HepG2 (cell line): ENCODE measurements around the gene NINL. TPM values are rescaled to one million over a fixed set of nuclear protein-coding genes. Genes with fewer than 3 reads are reported as not detected.

Source experiments
- BRD4 ChIP-seq: sonication (generic); formaldehyde crosslinking; IDR thresholded peaks from 2 replicates; pipeline ENCODE4 v1.4.0; 2020; ENCODE audit warnings: missing genetic modification reagents
- HIVEP1 ChIP-seq: sonication (generic); formaldehyde crosslinking; IDR thresholded peaks from 2 replicates; pipeline ENCODE4 v1.4.0; 2020; ENCODE audit warnings: mild to moderate bottlenecking, missing genetic modification reagents
- LCORL ChIP-seq, 2 experiments: fragments of 450-650 bp in 1 of 2; sonication (generic) in 1 of 2; formaldehyde crosslinking in 1 of 2; IDR thresholded peaks; 2 replicates each; pipeline versions ENCODE4 v1.5.0 to v1.6.1; 2017 to 2020; ENCODE audit warnings: antibody characterized with exemption in 1 of 2, missing genetic modification reagents in 1 of 2
- SATB2 ChIP-seq: sonication (generic); formaldehyde crosslinking; IDR thresholded peaks from 2 replicates; pipeline ENCODE4 v1.5.0; 2020; ENCODE audit warnings: missing genetic modification reagents
- SMARCC2 ChIP-seq: fragments of 450-650 bp; IDR thresholded peaks from 2 replicates; pipeline ENCODE4 v1.6.1; 2017; ENCODE audit warnings: antibody characterized with exemption, mild to moderate bottlenecking
- SRF ChIP-seq: IDR thresholded peaks from 2 replicates; pipeline ENCODE4 v1.6.1; 2011; ENCODE audit warnings: mild to moderate bottlenecking, low read depth, low read length, moderate library complexity
- TEAD2 ChIP-seq: sonication (generic); formaldehyde crosslinking; IDR thresholded peaks from 2 replicates; pipeline ENCODE4 v1.9.0; 2021; ENCODE audit warnings: missing genetic modification reagents
- ZNF253 ChIP-seq: sonication (generic); formaldehyde crosslinking; IDR thresholded peaks from 2 replicates; pipeline ENCODE4 v1.8.0; 2022; ENCODE audit warnings: mild to moderate bottlenecking, missing genetic modification reagents, borderline replicate concordance
- ZNF766 ChIP-seq: sonication (generic); formaldehyde crosslinking; IDR thresholded peaks from 2 replicates; pipeline ENCODE4 v1.5.0; 2020; ENCODE audit warnings: missing genetic modification reagents, borderline replicate concordance
- polyA plus RNA-seq, 8 experiments: library from polyadenylated mRNA; depleted of rRNA in 3 of 8; stranded (reverse) in 7 of 8; unstranded in 1 of 8; fragments of >200 nt; fragmentation: Illumina TruSeq in 4 of 8; extraction: Trizol in 4 of 8; gene quantifications; 2 replicates each; pipeline versions ENCODE4 v1.2.1 to v1.2.3, GENCODE V29; 2011 to 2016; ENCODE audit warnings: low read depth in 4 of 8, missing spikeins in 1 of 8, mixed read lengths in 1 of 8; ENCODE audit not compliant: insufficient read depth in 1 of 8
- total RNA-seq, 5 experiments: library from RNA; depleted of rRNA; stranded (reverse); fragments of >200 nt; fragmentation: Illumina TruSeq; extraction: Trizol; gene quantifications; 2 replicates each; pipeline ENCODE4 v1.2.3, GENCODE V29; 2016; ENCODE audit warnings: low read depth in 1 of 5
- TF ChIP-seq, protein P1 (sequence below), 2 experiments: fragments of 450-650 bp in 1 of 2; sonication (generic) in 1 of 2; formaldehyde crosslinking in 1 of 2; IDR thresholded peaks; 2 replicates each; pipeline versions ENCODE4 v1.6.1 to v1.8.0; 2016 to 2022; ENCODE audit warnings: antibody characterized with exemption in 1 of 2, mild to moderate bottlenecking in 1 of 2, missing genetic modification reagents in 1 of 2
- TF ChIP-seq, protein P2 (sequence below): sonication (generic); formaldehyde crosslinking; IDR thresholded peaks from 2 replicates; pipeline ENCODE4 v1.4.0; 2020; ENCODE audit warnings: mild to moderate bottlenecking, missing genetic modification reagents, borderline replicate concordance
- TF ChIP-seq, protein P3 (sequence below): sonication (generic); formaldehyde crosslinking; IDR thresholded peaks from 2 replicates; pipeline ENCODE4 v1.4.0; 2020; ENCODE audit warnings: mild to moderate bottlenecking, missing genetic modification reagents
- TF ChIP-seq, protein P4 (sequence below): sonication (generic); formaldehyde crosslinking; IDR thresholded peaks from 2 replicates; pipeline ENCODE4 v1.4.0; 2020; ENCODE audit warnings: missing genetic modification reagents, mild to moderate bottlenecking, borderline replicate concordance

NINL gene
- total and polyA plus RNA-seq, 2 of the 13 experiments (the other 11 are each of a cell fraction or from before 2014, with no cell fraction given) = 32.3 to 34.3 TPM

DNA sequence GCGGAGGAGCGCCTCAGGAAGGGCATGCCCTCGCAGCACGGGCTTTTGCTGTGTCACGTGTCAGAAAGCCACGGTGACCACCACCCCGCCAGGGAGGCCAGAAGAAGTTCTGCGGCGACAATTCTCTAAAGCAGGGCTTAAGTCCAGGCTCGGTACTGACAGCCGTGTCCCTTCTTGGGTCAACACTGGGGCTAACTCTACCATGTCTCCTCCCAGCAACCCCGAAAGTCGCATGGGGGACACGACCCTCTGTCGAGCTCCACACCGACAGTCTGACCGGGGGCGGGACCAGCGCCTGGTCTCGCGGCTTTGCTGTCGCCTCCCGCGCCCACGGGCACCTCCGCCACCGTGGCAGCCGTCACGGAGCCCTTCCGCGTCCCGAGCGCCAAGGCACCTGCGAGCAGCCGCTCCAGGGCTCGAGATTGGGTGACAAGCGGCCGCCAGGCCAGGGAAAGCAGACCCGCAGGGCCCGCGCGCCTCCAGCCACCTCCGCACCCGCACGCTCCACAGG, 37.9 kb upstream of the NINL start (continued):
- TF ChIP-seq, protein P1, sequence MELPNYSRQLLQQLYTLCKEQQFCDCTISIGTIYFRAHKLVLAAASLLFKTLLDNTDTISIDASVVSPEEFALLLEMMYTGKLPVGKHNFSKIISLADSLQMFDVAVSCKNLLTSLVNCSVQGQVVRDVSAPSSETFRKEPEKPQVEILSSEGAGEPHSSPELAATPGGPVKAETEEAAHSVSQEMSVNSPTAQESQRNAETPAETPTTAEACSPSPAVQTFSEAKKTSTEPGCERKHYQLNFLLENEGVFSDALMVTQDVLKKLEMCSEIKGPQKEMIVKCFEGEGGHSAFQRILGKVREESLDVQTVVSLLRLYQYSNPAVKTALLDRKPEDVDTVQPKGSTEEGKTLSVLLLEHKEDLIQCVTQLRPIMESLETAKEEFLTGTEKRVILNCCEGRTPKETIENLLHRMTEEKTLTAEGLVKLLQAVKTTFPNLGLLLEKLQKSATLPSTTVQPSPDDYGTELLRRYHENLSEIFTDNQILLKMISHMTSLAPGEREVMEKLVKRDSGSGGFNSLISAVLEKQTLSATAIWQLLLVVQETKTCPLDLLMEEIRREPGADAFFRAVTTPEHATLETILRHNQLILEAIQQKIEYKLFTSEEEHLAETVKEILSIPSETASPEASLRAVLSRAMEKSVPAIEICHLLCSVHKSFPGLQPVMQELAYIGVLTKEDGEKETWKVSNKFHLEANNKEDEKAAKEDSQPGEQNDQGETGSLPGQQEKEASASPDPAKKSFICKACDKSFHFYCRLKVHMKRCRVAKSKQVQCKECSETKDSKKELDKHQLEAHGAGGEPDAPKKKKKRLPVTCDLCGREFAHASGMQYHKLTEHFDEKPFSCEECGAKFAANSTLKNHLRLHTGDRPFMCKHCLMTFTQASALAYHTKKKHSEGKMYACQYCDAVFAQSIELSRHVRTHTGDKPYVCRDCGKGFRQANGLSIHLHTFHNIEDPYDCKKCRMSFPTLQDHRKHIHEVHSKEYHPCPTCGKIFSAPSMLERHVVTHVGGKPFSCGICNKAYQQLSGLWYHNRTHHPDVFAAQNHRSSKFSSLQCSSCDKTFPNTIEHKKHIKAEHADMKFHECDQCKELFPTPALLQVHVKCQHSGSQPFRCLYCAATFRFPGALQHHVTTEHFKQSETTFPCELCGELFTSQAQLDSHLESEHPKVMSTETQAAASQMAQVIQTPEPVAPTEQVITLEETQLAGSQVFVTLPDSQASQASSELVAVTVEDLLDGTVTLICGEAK (IDR thresholded peaks at IDR 0.05) = no peak
- TF ChIP-seq, protein P1 (CRISPR knock-in tag; IDR thresholded peaks at IDR 0.05) = peak; percentile 76
- TF ChIP-seq SRF (no peak), LCORL (IDR thresholded peaks at IDR 0.05) (no peak), LCORL (CRISPR knock-in tag; IDR thresholded peaks at IDR 0.05) (no peak), HIVEP1 (0 out of 2 replicates have a peak, but pooled peaks have one; percentile 59), BRD4 (CRISPR knock-in tag) (no peak; the same call in 1 of the 2 replicates), TEAD2 (no peak), ZNF253 (CRISPR knock-in tag) (0 out of 2 replicates have a peak, but pooled peaks have one; percentile 91), SMARCC2 (no peak), SATB2 (CRISPR knock-in tag) (no peak; the same call in 1 of the 2 replicates), ZNF766 (CRISPR knock-in tag) (no peak; the same call in 1 of the 2 replicates)
- TF ChIP-seq, protein P2, sequence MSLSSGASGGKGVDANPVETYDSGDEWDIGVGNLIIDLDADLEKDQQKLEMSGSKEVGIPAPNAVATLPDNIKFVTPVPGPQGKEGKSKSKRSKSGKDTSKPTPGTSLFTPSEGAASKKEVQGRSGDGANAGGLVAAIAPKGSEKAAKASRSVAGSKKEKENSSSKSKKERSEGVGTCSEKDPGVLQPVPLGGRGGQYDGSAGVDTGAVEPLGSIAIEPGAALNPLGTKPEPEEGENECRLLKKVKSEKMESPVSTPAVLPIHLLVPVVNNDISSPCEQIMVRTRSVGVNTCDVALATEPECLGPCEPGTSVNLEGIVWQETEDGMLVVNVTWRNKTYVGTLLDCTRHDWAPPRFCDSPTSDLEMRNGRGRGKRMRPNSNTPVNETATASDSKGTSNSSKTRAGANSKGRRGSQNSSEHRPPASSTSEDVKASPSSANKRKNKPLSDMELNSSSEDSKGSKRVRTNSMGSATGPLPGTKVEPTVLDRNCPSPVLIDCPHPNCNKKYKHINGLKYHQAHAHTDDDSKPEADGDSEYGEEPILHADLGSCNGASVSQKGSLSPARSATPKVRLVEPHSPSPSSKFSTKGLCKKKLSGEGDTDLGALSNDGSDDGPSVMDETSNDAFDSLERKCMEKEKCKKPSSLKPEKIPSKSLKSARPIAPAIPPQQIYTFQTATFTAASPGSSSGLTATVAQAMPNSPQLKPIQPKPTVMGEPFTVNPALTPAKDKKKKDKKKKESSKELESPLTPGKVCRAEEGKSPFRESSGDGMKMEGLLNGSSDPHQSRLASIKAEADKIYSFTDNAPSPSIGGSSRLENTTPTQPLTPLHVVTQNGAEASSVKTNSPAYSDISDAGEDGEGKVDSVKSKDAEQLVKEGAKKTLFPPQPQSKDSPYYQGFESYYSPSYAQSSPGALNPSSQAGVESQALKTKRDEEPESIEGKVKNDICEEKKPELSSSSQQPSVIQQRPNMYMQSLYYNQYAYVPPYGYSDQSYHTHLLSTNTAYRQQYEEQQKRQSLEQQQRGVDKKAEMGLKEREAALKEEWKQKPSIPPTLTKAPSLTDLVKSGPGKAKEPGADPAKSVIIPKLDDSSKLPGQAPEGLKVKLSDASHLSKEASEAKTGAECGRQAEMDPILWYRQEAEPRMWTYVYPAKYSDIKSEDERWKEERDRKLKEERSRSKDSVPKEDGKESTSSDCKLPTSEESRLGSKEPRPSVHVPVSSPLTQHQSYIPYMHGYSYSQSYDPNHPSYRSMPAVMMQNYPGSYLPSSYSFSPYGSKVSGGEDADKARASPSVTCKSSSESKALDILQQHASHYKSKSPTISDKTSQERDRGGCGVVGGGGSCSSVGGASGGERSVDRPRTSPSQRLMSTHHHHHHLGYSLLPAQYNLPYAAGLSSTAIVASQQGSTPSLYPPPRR (CRISPR knock-in tag) = peak; percentile 67; the same call in 1 of the 2 replicates
- TF ChIP-seq, protein P3, sequence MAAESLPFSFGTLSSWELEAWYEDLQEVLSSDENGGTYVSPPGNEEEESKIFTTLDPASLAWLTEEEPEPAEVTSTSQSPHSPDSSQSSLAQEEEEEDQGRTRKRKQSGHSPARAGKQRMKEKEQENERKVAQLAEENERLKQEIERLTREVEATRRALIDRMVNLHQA = no peak
- TF ChIP-seq, protein P4, sequence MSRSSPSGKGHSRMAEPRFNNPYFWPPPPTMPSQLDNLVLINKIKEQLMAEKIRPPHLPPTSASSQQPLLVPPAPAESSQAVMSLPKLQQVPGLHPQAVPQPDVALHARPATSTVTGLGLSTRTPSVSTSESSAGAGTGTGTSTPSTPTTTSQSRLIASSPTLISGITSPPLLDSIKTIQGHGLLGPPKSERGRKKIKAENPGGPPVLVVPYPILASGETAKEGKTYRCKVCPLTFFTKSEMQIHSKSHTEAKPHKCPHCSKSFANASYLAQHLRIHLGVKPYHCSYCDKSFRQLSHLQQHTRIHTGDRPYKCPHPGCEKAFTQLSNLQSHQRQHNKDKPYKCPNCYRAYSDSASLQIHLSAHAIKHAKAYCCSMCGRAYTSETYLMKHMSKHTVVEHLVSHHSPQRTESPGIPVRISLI (CRISPR knock-in tag) = no peak; the same call in 1 of the 2 replicates
